Astrocyte (in vitro differentiated cells and primary cell): ENCODE measurements around the gene PTPN22. TPM values are rescaled to one million over a fixed set of nuclear protein-coding genes. Genes with fewer than 3 reads are reported as not detected.

Source experiments
- DNase-seq: peaks from one replicate; pipeline ENCODE4 v3.0.0-alpha.2; 2010; ENCODE audit warnings: low read depth
- FAIRE-seq: peaks from 2 replicates; lab custom pipeline; 2011; peaks lifted over from hg19 to GRCh38; lab: Jason Lieb, UNC
- H2AFZ ChIP-seq: 2 replicates; pipeline ENCODE4 v1.6.0; 2012; ENCODE audit warnings: low read depth, low read length, inconsistent platforms
- H3K27ac ChIP-seq: 2 replicates; pipeline ENCODE4 v1.5.1; 2011; ENCODE audit warnings: low read depth, low read length, inconsistent platforms
- H3K27me3 ChIP-seq: 2 replicates; pipeline ENCODE4 v1.6.0; 2011; ENCODE audit warnings: low read length, inconsistent platforms; ENCODE audit not compliant: insufficient read depth
- H3K36me3 ChIP-seq: 2 replicates; pipeline ENCODE4 v1.5.1; 2011; ENCODE audit warnings: low read length, inconsistent platforms; ENCODE audit not compliant: insufficient read depth
- H3K4me1 ChIP-seq: 2 replicates; pipeline ENCODE4 v1.5.1; 2011; ENCODE audit warnings: low read length, inconsistent platforms; ENCODE audit not compliant: insufficient read depth
- H3K4me2 ChIP-seq: 2 replicates; pipeline ENCODE4 v1.6.0; 2012; ENCODE audit warnings: low read length, inconsistent platforms
- H3K4me3 ChIP-seq: 2 replicates; pipeline ENCODE4 v1.5.1; 2011; ENCODE audit warnings: low read depth, mild to moderate bottlenecking, low read length, inconsistent platforms; ENCODE audit not compliant: insufficient read depth
- H3K79me2 ChIP-seq: 2 replicates; pipeline ENCODE4 v1.6.0; 2012; ENCODE audit warnings: mild to moderate bottlenecking, low read length, inconsistent platforms; ENCODE audit not compliant: insufficient read depth
- H3K9ac ChIP-seq: 2 replicates; pipeline ENCODE4 v1.6.0; 2012; ENCODE audit warnings: mild to moderate bottlenecking, low read length, inconsistent platforms
- H3K9me3 ChIP-seq: 2 replicates; pipeline ENCODE4 v1.5.1; 2012; ENCODE audit warnings: low read depth, mild to moderate bottlenecking, low read length, inconsistent platforms; ENCODE audit not compliant: insufficient read depth
- H4K20me1 ChIP-seq: 2 replicates; pipeline ENCODE4 v1.6.0; 2012; ENCODE audit warnings: low read length, inconsistent platforms; ENCODE audit not compliant: insufficient read depth
- H3K27ac Mint-ChIP-seq: one replicate; pipeline ENCODE4 v1.8.0; 2021; ENCODE audit warnings: mild to moderate bottlenecking, mixed read lengths; ENCODE audit not compliant: unreplicated experiment
- H3K27me3 Mint-ChIP-seq: one replicate; pipeline ENCODE4 v1.8.0; 2021; ENCODE audit warnings: low read depth, mixed read lengths; ENCODE audit not compliant: unreplicated experiment
- H3K36me3 Mint-ChIP-seq: one replicate; pipeline ENCODE4 v1.8.0; 2021; ENCODE audit warnings: low read depth, mixed read lengths; ENCODE audit not compliant: unreplicated experiment
- H3K4me1 Mint-ChIP-seq: one replicate; pipeline ENCODE4 v1.8.0; 2021; ENCODE audit warnings: low read depth, mixed read lengths; ENCODE audit not compliant: unreplicated experiment
- H3K4me3 Mint-ChIP-seq: one replicate; pipeline ENCODE4 v1.8.0; 2021; ENCODE audit warnings: mild to moderate bottlenecking, moderate library complexity, mixed read lengths; ENCODE audit not compliant: unreplicated experiment
- H3K9me3 Mint-ChIP-seq: one replicate; pipeline ENCODE4 v1.8.0; 2021; ENCODE audit warnings: mild to moderate bottlenecking, mixed read lengths; ENCODE audit not compliant: unreplicated experiment
- CTCF ChIP-seq: IDR thresholded peaks from 2 replicates; pipeline ENCODE4 v1.5.1; 2011; ENCODE audit warnings: low read depth, mild to moderate bottlenecking, inconsistent platforms, low read length, moderate library complexity; ENCODE audit not compliant: insufficient read depth
- EZH2 ChIP-seq: IDR thresholded peaks from 2 replicates; pipeline ENCODE4 v1.6.1; 2012; ENCODE audit warnings: mild to moderate bottlenecking, low read length, inconsistent platforms; ENCODE audit not compliant: insufficient read depth
- total RNA-seq: library from RNA; stranded (reverse); gene quantifications from 2 replicates; pipeline ENCODE4 v1.2.1, GENCODE V29; 2021

PTPN22 gene
- total RNA-seq, 1 donor from 2014 or later = 1.3 TPM

GRCh38 chr1:113811156-113811887, 60.2 kb downstream of the PTPN22 start:
- no peak for TF ChIP-seq EZH2
- no peak for TF ChIP-seq CTCF
- H3K9ac ChIP-seq = peak overlapping the region; percentile 95
- H3K79me2 ChIP-seq = peaks cover 55% of the 10 kb centered on the region
- FAIRE-seq (no peak), DNase-seq (no peak)
- H3K36me3 ChIP-seq = no peaks in the 10 kb centered on the region
- H3K9me3 ChIP-seq = no peaks in the 10 kb centered on the region
- H3K4me1 Mint-ChIP-seq = peaks cover 12% of the 10 kb centered on the region
- H3K4me1 ChIP-seq = peaks cover 10% of the 10 kb centered on the region
- H3K4me3 ChIP-seq = peak overlapping the region; percentile 94
- no peaks in the 10 kb centered on the region for H3K36me3 Mint-ChIP-seq
- peak overlapping the region; percentile 51 for H2AFZ ChIP-seq
- H3K27me3 Mint-ChIP-seq = no peaks in the 10 kb centered on the region
- H3K4me3 Mint-ChIP-seq = peak overlapping the region; percentile 97
- H4K20me1 ChIP-seq = peaks cover 14% of the 10 kb centered on the region
- H3K27ac Mint-ChIP-seq = peak overlapping the region; percentile 82
- H3K4me2 ChIP-seq = peak overlapping the region; percentile 91
- no peaks in the 10 kb centered on the region for H3K9me3 Mint-ChIP-seq
- no peaks in the 10 kb centered on the region for H3K27me3 ChIP-seq
- peak overlapping the region; percentile 74 for H3K27ac ChIP-seq

GRCh38 chr1:113809670-113810602, 61.6 kb downstream of the PTPN22 start:
- H3K27me3 ChIP-seq = no peaks in the 10 kb centered on the region
- DNase-seq = peak; percentile 39
- no peak for TF ChIP-seq CTCF
- no peak for TF ChIP-seq EZH2
- peak overlapping the region; percentile 95 for H3K9ac ChIP-seq
- H3K4me1 Mint-ChIP-seq = peaks cover 16% of the 10 kb centered on the region
- H3K27ac Mint-ChIP-seq = no peak overlapping the region
- no peaks in the 10 kb centered on the region for H3K9me3 Mint-ChIP-seq
- no peaks in the 10 kb centered on the region for H3K36me3 Mint-ChIP-seq
- H3K4me1 ChIP-seq = peaks cover 10% of the 10 kb centered on the region
- peaks cover 14% of the 10 kb centered on the region for H4K20me1 ChIP-seq
- FAIRE-seq = no peak
- H3K9me3 ChIP-seq = no peaks in the 10 kb centered on the region
- peak overlapping the region; percentile 97 for H3K4me3 Mint-ChIP-seq
- H3K36me3 ChIP-seq = no peaks in the 10 kb centered on the region
- H3K4me3 ChIP-seq = peak overlapping the region; percentile 94
- H3K27me3 Mint-ChIP-seq = no peaks in the 10 kb centered on the region
- peak overlapping the region; percentile 91 for H3K4me2 ChIP-seq
- peaks cover 69% of the 10 kb centered on the region for H3K79me2 ChIP-seq
- no peak overlapping the region for H2AFZ ChIP-seq
- peak overlapping the region; percentile 11 for H3K27ac ChIP-seq
